ENCODE measurements around the gene ZDHHC19.

ZDHHC19 gene

DNA sequence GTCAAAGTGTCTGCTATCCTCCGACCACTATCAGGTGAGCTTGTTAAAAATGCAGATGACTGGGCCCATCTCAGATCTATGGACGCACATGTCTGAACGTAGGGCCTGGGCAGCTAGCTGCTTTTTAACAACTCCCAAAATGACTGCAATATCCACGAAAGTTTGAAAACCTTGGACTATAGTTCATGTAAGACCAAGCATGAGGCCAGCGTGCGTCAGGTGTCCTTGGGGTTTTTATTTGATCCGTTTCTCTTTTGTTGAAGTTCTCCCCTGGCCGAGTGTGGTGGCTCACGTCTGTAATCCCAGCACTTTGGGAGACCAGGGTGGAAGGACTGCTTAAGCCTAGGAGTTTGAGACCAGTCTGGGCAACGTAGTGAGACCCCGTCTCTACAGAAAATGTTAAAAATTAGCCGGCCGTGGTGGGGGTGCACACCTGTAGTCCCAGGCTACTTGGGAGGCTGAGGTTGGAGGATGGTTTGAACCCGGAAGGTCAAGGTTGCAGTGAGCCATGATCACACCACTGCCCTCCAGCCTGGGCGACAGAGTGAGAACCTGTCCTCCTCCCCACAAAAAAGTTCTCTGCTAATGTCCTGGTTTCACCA lies 14.7 kb upstream of the ZDHHC19 start:
- TF ChIP-seq, protein P1, sequence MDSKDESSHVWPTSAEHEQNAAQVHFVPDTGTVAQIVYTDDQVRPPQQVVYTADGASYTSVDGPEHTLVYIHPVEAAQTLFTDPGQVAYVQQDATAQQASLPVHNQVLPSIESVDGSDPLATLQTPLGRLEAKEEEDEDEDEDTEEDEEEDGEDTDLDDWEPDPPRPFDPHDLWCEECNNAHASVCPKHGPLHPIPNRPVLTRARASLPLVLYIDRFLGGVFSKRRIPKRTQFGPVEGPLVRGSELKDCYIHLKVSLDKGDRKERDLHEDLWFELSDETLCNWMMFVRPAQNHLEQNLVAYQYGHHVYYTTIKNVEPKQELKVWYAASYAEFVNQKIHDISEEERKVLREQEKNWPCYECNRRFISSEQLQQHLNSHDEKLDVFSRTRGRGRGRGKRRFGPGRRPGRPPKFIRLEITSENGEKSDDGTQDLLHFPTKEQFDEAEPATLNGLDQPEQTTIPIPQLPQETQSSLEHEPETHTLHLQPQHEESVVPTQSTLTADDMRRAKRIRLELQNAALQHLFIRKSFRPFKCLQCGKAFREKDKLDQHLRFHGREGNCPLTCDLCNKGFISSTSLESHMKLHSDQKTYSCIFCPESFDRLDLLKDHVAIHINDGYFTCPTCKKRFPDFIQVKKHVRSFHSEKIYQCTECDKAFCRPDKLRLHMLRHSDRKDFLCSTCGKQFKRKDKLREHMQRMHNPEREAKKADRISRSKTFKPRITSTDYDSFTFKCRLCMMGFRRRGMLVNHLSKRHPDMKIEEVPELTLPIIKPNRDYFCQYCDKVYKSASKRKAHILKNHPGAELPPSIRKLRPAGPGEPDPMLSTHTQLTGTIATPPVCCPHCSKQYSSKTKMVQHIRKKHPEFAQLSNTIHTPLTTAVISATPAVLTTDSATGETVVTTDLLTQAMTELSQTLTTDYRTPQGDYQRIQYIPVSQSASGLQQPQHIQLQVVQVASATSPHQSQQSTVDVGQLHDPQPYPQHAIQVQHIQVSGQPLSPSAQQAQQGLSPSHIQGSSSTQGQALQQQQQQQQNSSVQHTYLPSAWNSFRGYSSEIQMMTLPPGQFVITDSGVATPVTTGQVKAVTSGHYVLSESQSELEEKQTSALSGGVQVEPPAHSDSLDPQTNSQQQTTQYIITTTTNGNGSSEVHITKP (tag by site-specific recombination; IDR thresholded peaks at IDR 0.05), result no peak
- TF ChIP-seq ZNF777 (tag by site-specific recombination; IDR thresholded peaks at IDR 0.05; ENCODE audit: borderline replicate concordance) (no peak), ZNF530 (tag by site-specific recombination; IDR thresholded peaks at IDR 0.05; ENCODE audit: low read depth) (no peak)
- TF ChIP-seq, protein P2, sequence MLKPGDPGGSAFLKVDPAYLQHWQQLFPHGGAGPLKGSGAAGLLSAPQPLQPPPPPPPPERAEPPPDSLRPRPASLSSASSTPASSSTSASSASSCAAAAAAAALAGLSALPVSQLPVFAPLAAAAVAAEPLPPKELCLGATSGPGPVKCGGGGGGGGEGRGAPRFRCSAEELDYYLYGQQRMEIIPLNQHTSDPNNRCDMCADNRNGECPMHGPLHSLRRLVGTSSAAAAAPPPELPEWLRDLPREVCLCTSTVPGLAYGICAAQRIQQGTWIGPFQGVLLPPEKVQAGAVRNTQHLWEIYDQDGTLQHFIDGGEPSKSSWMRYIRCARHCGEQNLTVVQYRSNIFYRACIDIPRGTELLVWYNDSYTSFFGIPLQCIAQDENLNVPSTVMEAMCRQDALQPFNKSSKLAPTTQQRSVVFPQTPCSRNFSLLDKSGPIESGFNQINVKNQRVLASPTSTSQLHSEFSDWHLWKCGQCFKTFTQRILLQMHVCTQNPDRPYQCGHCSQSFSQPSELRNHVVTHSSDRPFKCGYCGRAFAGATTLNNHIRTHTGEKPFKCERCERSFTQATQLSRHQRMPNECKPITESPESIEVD (tag by site-specific recombination; IDR thresholded peaks at IDR 0.05), result no peak
- TF ChIP-seq, protein P3, sequence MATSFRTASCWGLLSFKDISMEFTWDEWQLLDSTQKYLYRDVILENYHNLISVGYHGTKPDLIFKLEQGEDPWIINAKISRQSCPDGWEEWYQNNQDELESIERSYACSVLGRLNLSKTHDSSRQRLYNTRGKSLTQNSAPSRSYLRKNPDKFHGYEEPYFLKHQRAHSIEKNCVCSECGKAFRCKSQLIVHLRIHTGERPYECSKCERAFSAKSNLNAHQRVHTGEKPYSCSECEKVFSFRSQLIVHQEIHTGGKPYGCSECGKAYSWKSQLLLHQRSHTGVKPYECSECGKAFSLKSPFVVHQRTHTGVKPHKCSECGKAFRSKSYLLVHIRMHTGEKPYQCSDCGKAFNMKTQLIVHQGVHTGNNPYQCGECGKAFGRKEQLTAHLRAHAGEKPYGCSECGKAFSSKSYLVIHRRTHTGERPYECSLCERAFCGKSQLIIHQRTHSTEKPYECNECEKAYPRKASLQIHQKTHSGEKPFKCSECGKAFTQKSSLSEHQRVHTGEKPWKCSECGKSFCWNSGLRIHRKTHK (tag by site-specific recombination; IDR thresholded peaks at IDR 0.05), result no peak
- no peaks in the 10 kb centered on the region for H3K4me1 ChIP-seq (ENCODE audit: control insufficient read depth, insufficient read depth, low read length)
- H3K36me3 ChIP-seq (ENCODE audit: control insufficient read depth in 2 of 2, insufficient read depth in 1 of 2, low read length in 2 of 2), result no peaks in the 10 kb centered on the region
- no peak overlapping the region for H3K4me3 ChIP-seq (ENCODE audit: low read depth, low read length)
- ChIA-PET POLR2A (no interaction called here), CTCF (interaction anchor here (0.6 kb wide), 1 partner anchor 29 kb away, joined by 4 read pairs; no protein-coding TSS in a partner anchor)
- H3K27ac ChIP-seq (ENCODE audit: extremely low read depth, low read depth, low read length), result no peak overlapping the region
- H3K9me3 ChIP-seq (ENCODE audit: control insufficient read depth, insufficient read depth, low read depth, low read length), result no peaks in the 10 kb centered on the region

DNA sequence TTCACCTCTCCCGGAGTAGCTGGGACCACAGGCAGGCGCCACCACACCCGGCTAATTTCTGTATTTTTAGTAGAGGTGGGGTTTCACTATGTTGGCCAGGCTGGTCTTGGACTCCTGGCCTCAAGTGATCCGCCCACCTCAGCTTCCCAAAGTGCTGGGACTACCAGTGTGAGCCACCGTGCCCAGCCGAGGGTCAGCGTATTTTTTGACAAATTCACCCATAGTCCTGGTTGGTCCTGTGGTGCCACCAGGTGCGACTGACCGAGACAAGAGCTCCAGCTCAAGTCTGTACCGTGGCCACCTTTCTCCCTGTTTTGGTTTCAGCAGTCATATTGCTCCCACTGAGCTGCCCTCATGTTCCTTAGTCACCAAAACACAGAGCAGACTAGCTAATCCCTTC lies 13.9 kb upstream of the ZDHHC19 start:
- no peaks in the 10 kb centered on the region for H3K4me1 ChIP-seq (ENCODE audit: control insufficient read depth, insufficient read depth, low read length)
- no peak overlapping the region for H3K4me3 ChIP-seq (ENCODE audit: low read depth, low read length)
- ChIA-PET POLR2A (no interaction called here), CTCF (interaction anchor here (0.6 kb wide), 2 partner anchors 28 to 154 kb away, joined by 3 to 4 read pairs; no protein-coding TSS in a partner anchor)
- no peak for TF ChIP-seq ZNF155 (tag by site-specific recombination; IDR thresholded peaks at IDR 0.05)
- no peak for TF ChIP-seq SP2 (tag by site-specific recombination; IDR thresholded peaks at IDR 0.05)
- no peak for TF ChIP-seq ZNF777 (tag by site-specific recombination; IDR thresholded peaks at IDR 0.05; ENCODE audit: borderline replicate concordance)
- TF ChIP-seq ZNF596 (tag by site-specific recombination; IDR thresholded peaks at IDR 0.05), result no peak
- TF ChIP-seq ZNF768 (tag by site-specific recombination; IDR thresholded peaks at IDR 0.05), result no peak
- no peak for TF ChIP-seq OSR2 (tag by site-specific recombination; IDR thresholded peaks at IDR 0.05)
- H3K27ac ChIP-seq (ENCODE audit: extremely low read depth, low read depth, low read length), result no peak overlapping the region
- no peaks in the 10 kb centered on the region for H3K9me3 ChIP-seq (ENCODE audit: control insufficient read depth, insufficient read depth, low read depth, low read length)
- no peaks in the 10 kb centered on the region for H3K36me3 ChIP-seq (ENCODE audit: control insufficient read depth in 2 of 2, insufficient read depth in 1 of 2, low read length in 2 of 2)

DNA sequence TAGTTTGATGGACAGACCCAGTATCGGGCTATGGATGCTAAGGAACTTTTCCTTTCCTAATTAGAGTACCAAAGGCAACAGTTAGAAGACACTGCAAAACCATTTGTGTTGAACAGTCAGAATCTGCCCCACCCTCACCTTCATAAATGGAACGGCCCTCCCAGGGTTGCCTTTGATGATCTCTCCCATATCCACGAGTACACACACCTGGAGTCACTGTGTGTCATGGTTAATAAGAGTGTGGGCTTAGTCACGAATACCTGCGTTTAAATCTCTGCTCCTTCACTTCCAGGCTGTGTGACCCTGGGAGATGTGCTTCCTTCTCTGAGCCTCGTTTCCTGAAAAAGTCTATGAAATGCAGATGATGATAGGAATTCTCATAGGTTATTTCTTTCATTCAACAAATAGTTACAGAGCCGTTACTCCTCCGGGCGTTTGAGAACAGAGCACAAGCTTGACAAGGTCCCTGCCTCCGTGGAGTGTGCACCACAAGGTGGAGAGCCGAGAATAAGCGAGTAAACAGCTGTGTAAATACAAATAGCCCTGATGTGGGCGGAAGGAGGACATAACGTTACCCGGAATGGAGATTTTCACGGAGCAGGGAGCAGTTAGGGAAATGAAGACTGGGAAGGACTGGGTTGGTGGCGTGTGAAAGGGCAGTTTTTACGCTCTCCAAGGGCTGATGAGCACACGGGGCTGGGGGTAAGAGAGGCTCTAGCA lies 11.8 kb upstream of the ZDHHC19 start:
- H3K27ac ChIP-seq (ENCODE audit: extremely low read depth, low read depth, low read length), result no peak overlapping the region
- CTCF ChIA-PET, result no interaction called here
- POLR2A ChIA-PET, result no interaction called here
- no peak overlapping the region for H3K4me3 ChIP-seq (ENCODE audit: low read depth, low read length)
- H3K4me1 ChIP-seq (ENCODE audit: control insufficient read depth, insufficient read depth, low read length), result no peaks in the 10 kb centered on the region
- H3K9me3 ChIP-seq (ENCODE audit: control insufficient read depth, insufficient read depth, low read depth, low read length), result no peaks in the 10 kb centered on the region
- H3K36me3 ChIP-seq (ENCODE audit: control insufficient read depth in 2 of 2, insufficient read depth in 1 of 2, low read length in 2 of 2), result no peaks in the 10 kb centered on the region
- no peak for TF ChIP-seq KLF1 (tag by site-specific recombination; IDR thresholded peaks at IDR 0.05)
- TF ChIP-seq, protein P4, sequence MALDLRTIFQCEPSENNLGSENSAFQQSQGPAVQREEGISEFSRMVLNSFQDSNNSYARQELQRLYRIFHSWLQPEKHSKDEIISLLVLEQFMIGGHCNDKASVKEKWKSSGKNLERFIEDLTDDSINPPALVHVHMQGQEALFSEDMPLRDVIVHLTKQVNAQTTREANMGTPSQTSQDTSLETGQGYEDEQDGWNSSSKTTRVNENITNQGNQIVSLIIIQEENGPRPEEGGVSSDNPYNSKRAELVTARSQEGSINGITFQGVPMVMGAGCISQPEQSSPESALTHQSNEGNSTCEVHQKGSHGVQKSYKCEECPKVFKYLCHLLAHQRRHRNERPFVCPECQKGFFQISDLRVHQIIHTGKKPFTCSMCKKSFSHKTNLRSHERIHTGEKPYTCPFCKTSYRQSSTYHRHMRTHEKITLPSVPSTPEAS (tag by site-specific recombination; IDR thresholded peaks at IDR 0.05), result no peak
- TF ChIP-seq ZNF837 (tag by site-specific recombination; IDR thresholded peaks at IDR 0.05), result no peak
- no peak for TF ChIP-seq ZBTB1 (tag by site-specific recombination; IDR thresholded peaks at IDR 0.05)
- TF ChIP-seq, protein P5, sequence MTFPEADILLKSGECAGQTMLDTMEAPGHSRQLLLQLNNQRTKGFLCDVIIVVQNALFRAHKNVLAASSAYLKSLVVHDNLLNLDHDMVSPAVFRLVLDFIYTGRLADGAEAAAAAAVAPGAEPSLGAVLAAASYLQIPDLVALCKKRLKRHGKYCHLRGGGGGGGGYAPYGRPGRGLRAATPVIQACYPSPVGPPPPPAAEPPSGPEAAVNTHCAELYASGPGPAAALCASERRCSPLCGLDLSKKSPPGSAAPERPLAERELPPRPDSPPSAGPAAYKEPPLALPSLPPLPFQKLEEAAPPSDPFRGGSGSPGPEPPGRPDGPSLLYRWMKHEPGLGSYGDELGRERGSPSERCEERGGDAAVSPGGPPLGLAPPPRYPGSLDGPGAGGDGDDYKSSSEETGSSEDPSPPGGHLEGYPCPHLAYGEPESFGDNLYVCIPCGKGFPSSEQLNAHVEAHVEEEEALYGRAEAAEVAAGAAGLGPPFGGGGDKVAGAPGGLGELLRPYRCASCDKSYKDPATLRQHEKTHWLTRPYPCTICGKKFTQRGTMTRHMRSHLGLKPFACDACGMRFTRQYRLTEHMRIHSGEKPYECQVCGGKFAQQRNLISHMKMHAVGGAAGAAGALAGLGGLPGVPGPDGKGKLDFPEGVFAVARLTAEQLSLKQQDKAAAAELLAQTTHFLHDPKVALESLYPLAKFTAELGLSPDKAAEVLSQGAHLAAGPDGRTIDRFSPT (tag by site-specific recombination; IDR thresholded peaks at IDR 0.05), result no peak
- TF ChIP-seq ZNF423 (tag by site-specific recombination; IDR thresholded peaks at IDR 0.05), result no peak
- no peak for TF ChIP-seq ZNF221 (tag by site-specific recombination; IDR thresholded peaks at IDR 0.05; ENCODE audit: borderline replicate concordance)
- TF ChIP-seq ZNF354C (tag by site-specific recombination; IDR thresholded peaks at IDR 0.05; ENCODE audit: borderline replicate concordance, low read depth), result no peak
- no peak for TF ChIP-seq ZNF792 (tag by site-specific recombination; IDR thresholded peaks at IDR 0.05)
- no peak for TF ChIP-seq HOXC10 (CRISPR knock-in tag; IDR thresholded peaks at IDR 0.05)

Measured in HEK293 (cell line).